ENCODE data around the gene RASAL1.
"Not testable (repeated sequence)": the region's sequence is repeated elsewhere in the genome, so short reads cannot be mapped to it uniquely, and the experiment has no call there.

Gene RASAL1

GRCh38 chr12:113161415-113162016, 26.0 kb upstream of the RASAL1 start:
- DNase-seq (ENCODE audit: low read depth in 2 of 2): no peak

GRCh38 chr12:113159937-113160336, 24.4 kb upstream of the RASAL1 start:
- no peak for DNase-seq (ENCODE audit: low read depth in 2 of 2)

DNA sequence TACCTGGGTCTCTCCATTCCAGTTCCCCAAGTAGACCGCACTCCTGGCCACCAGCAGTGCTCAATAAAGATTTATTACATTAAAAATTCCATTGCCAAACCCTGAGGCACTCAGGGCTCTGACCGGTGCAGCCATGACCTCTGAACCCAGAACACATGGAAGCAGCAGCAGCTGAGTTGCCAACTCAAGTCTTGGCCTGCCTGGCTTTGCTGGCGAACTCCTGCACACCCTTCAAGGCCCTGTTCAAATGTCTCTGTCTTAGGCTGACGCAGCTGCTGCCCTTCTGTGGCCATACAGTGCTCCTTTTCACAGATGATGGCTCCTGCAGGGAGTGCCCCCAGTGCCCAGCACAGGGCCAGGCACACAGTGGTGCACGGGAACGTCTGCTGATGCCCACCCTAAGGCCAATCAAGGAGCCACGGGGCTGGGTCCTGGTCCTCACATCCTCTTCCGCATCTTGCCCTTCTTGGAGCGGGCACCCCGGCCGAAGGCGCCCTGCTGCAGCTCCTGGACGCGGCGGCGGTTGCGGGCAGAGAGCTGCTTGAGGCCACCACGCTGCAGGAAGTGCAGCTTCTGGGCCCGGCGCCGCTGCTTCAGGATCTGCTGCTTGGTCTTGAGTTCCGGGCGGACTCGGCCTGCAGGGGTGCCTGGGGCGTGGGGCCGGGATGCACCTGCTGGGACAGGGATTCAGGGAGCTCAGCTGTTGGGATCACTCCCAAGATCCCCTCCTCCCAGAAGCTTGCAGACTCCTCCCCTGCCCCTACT, 23.1 kb upstream of the RASAL1 start:
- no peak for DNase-seq (ENCODE audit: low read depth in 2 of 2)

- no peak for DNase-seq (ENCODE audit: low read depth in 2 of 2)
Observed at GRCh38 chr12:113157218-113157859, 21.8 kb upstream of the RASAL1 start.

DNA sequence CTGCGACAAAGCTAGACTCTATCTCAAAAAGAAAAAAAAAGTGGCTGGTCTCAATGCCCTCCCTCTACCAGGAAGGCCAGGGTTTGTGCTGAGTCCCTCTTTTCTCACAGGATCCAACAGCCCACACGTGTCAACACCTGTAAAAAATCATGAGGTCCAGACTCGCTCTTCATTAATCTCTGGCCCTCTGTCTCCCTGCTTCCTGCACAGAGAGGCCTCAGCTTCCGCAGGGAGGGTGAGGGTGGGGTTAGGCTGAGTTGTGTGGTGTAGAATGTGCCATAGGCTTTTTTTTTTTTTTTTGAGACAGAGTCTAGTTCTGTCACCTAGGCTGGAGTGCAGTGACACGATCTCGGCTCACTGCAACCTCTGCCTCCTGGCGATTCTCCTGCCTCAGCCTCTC, 20.1 kb upstream of the RASAL1 start:
- no peak for DNase-seq (ENCODE audit: low read depth in 2 of 2)

- no peak for DNase-seq (ENCODE audit: low read depth in 2 of 2)
Observed at GRCh38 chr12:113155060-113155459, 19.5 kb upstream of the RASAL1 start.

GRCh38 chr12:113154351-113154973, 18.9 kb upstream of the RASAL1 start:
- DNase-seq (ENCODE audit: low read depth in 2 of 2): no peak

DNA sequence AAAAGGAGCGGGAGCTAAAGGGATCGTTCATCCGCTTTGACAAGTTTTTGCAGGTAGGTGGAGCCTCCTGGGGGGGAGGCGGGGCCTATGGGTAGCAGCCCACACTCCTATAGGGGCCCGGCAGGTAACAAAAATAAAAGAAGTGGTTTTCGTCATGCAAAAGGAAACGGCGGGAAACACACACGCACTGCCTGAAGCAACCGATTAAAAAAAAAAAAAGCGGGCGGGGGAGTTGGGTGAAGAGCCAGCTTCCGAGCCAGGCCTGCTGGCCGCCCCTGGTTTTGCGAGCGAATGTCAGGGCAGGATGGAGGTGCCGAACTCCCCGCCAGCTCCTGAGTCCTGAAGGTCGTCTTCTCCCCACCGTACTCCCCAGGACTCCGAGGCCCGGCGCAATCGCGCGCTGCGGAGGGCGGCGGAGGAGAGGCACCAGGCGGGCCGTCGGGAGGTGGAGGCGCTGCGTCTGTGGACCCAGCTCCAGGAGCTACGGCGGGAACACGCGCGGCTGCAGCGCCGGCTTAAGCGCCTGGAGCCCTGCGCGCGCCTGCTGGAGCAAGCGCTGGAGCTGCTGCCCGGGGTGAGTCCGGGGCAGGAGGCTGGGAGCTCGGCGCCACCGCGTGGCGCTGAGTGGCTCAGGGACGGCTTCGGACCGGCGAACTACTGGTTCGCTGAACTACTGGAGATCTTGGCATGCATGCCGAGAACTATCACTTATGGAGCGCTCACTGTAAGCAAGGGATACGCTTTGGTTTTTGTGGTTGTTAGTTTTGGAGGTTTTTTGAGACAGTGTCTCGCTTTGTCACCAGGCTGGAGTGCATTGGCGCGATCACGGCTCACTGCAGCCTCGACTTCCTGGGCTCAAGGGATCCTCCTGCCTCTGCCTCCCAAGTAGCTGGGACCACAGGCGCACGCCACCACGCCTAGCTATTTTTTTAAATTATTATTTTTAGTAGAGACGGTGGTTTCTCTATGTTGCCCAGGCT, 17.6 kb upstream of the RASAL1 start:
- DNase-seq (ENCODE audit: low read depth in 2 of 2): peak in 1 of 2 donors; percentile 38

DNA sequence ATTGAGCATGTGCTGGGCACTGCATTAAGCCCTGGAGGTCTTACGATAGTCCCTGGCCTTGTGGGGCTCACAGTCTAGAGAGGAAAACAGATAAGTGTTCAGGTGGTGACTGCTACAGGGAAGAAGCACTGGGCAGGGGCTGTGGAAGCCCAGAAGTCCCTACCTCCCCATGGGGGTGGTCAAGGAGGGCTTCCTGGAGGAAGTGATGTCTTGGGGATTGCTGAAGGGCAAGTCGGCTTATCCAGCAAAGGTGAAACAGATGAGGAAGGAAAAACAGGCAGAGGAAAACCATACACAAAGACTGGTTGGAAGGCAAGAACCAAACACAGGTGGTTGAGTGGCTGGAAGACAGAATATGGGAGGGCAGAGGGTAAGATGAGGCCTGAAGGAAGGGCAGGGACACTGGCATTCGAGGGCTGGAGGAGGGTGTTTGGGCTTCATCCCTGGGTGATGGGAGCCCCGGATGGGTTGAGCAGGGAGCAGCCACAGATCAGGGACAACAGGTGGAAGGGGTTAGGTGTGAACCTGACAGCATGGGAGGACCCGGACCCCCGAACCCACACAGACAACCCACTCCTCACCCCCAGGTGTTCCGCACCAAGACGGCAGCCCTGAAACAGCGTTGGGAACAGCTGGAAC, 16.8 kb upstream of the RASAL1 start:
- no peak for DNase-seq (ENCODE audit: low read depth in 2 of 2)

GRCh38 chr12:113151655-113152054, 16.1 kb upstream of the RASAL1 start:
- DNase-seq (ENCODE audit: low read depth in 2 of 2): no peak

DNA sequence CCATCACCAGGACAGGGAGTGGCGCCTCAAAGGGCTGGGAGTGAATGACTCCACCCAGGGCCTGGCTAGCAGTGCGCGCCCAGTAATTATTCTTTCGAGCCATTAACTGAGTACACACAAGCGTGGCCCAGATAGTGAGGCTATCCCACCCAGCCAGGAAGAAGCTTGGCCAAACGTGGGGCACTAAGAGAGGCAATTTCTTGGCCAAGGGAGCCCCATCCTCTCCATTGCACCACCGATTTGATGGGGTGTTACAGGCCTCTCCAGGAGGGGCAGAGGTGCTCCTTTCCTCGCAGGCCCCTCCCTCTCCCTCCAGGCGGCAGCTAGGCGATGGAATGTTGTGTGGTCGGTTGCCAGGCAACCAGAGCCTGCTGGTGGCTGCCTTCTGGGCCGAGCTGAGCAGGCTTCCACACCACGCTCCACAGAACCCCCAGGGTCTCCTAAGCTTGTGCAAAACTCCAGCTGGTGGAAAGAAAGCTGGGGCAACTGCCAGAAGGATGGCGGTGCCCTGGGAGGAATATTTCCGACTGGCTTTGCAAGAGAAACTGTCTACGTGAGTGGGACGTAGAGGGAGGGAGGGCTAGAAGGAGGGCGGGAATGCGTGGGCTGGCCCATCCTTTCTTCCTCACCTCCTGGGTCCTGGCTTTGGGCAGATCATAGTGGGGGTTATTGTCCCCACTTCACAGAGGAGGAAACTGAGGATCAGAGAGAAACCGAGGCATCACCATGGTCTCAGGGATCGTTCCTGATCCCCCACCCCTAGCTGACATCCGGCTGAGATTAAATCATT, 14.0 kb upstream of the RASAL1 start, which contains the start of gene CFAP73:
CFAP73 (plus strand) TSS at position 364 of the 790 bp plus-strand sequence; CDS start at position 498, 134 bp downstream.
- DNase-seq (ENCODE audit: low read depth in 2 of 2): no peak

GRCh38 chr12:113146999-113147398, 11.4 kb upstream of the RASAL1 start:
- no peak for DNase-seq (ENCODE audit: low read depth in 2 of 2)

- DNase-seq (ENCODE audit: low read depth in 2 of 2): no peak
Observed at GRCh38 chr12:113145720-113146551, 10.4 kb upstream of the RASAL1 start.

DNA sequence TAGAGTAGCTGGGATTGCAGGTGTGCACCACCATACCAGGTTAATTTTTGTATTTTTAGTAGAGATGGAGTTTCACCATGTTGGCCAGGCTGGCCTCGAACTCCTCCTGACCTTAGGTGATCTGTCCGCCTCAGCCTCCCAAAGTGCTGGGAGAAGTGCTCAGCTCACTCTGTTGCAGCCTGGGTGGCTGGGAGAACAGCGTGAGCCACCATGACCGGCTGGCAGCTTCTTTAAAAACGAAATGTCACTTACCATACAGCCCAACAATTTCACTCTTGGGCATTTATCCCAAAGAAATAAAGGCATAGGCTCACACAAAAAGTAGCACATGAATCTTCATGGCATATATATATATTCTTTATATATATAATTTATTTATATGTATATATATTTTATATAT, 9.2 kb upstream of the RASAL1 start:
- no peak for DNase-seq (ENCODE audit: low read depth in 2 of 2)

DNA sequence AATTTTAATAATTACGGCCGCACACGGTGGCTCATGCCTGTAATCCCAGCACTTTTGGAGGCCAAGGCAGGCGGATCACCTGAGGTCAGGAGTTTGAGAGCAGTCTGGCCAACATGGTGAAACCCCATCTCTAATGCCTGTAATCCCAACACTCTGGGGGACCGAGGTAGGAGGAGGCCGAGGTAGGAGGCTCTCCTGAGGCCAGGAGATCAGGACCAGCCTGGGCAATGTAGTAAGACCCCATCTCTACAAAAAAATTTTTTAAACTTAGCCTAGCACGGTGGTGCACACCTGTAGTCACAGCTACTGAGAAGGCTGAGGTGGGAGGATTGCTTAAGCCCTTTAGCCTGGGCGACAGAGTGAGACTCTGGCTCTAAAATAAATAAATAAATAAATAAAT, 8.4 kb upstream of the RASAL1 start:
- DNase-seq (ENCODE audit: low read depth in 2 of 2): no peak

DNA sequence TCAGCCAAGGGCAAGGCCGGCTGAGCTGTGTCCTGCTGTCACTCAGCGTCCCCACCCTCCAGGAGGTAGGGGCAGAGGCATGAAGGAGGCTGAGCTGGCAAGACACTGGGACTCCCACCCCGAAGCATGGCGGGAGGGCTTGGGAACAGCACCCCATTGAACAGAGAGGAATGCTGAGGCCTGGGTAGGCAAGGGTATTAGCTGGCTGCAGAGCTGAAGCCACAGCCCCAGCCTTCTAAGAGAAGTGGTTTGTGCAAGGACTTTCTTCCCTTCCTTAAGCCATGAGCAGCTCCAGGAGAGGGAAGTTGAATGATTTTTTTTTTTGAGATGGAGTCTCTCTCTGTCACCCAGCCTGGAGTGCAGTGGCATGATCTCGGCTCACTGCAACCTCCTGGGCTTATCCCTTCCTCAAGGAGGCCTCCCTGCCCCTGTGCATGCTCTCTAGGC, 7.3 kb upstream of the RASAL1 start:
- DNase-seq (ENCODE audit: low read depth in 2 of 2): no peak

DNA sequence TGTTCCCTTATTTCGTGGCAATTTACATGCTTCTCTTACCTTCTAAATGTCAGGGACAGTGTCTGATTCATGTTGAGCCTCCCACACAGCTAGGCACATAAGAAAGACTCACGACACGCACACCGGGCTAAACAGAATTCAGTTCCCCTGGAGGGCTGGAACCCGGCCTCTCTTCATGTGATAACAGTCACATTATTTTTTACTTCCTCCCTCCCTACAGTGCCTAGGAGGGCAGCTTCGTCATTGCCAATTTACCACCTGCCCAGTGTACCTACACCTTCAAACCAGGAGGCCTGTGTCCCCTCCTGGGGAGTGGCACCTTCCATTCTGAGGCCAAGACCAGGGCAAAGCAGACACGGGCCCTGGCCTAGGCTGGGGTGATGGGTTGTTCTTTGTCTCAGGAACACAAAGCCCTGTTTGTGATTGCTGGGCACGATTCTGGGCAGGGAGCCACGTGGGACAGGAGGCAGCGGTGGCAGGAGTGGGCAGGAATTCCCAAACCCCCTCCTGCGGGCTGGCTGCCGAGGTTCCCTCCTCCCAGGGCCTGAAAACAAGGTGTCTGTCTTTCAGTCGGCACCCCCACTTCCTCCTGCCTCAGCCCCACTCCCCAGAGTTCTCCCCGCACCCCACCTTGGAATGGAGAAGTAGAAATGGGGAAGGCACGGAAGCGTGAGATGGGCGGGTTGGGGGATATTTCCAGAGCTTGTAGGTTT, 6.8 kb upstream of the RASAL1 start:
- no peak for DNase-seq (ENCODE audit: low read depth in 2 of 2)

- not testable (repeated sequence) for DNase-seq (ENCODE audit: low read depth in 2 of 2)
Observed at GRCh38 chr12:113141716-113142115, 6.2 kb upstream of the RASAL1 start.

Measured in stimulated activated CD4-positive, alpha-beta T cell treated with anti-CD3 and anti-CD28 coated beads, Interleukin-1b, Interleukin-23, amount 100 ng/mL, for 1 hour (primary cell).